ENCODE data around the gene SPOP.

SPOP gene

GRCh38 chr17:49588726-49589576 lies 88.9 kb downstream of the SPOP start:
- DNase-seq (ENCODE audit: low read depth in 2 of 2, low spot score in 1 of 2) = no peak

- no peak for DNase-seq (ENCODE audit: low read depth in 2 of 2, low spot score in 1 of 2)
Observed at GRCh38 chr17:49588312-49588711, 89.6 kb downstream of the SPOP start.

GRCh38 chr17:49587366-49588073 lies 90.4 kb downstream of the SPOP start:
- DNase-seq (ENCODE audit: low read depth in 2 of 2, low spot score in 1 of 2) = no peak

GRCh38 chr17:49585422-49586027 lies 92.4 kb downstream of the SPOP start:
- no peak for DNase-seq (ENCODE audit: low read depth in 2 of 2, low spot score in 1 of 2)

GRCh38 chr17:49583889-49584288 lies 94.0 kb downstream of the SPOP start:
- no peak for DNase-seq (ENCODE audit: low read depth in 2 of 2, low spot score in 1 of 2)

GRCh38 chr17:49583226-49583625 lies 94.7 kb downstream of the SPOP start:
- DNase-seq (ENCODE audit: low read depth in 2 of 2, low spot score in 1 of 2) = no peak

GRCh38 chr17:49582789-49583188 lies 95.1 kb downstream of the SPOP start:
- DNase-seq (ENCODE audit: low read depth in 2 of 2, low spot score in 1 of 2) = no peak

GRCh38 chr17:49582055-49582722 lies 95.7 kb downstream of the SPOP start:
- DNase-seq (ENCODE audit: low read depth in 2 of 2, low spot score in 1 of 2) = no peak

GRCh38 chr17:49581648-49581998 lies 96.3 kb downstream of the SPOP start:
- no peak for DNase-seq (ENCODE audit: low read depth in 2 of 2, low spot score in 1 of 2)

GRCh38 chr17:49580981-49581647 lies 96.8 kb downstream of the SPOP start:
- no peak for DNase-seq (ENCODE audit: low read depth in 2 of 2, low spot score in 1 of 2)

- no peak for DNase-seq (ENCODE audit: low read depth in 2 of 2, low spot score in 1 of 2)
Observed at GRCh38 chr17:49580055-49580721, 97.7 kb downstream of the SPOP start.

- no peak for DNase-seq (ENCODE audit: low read depth in 2 of 2, low spot score in 1 of 2)
Observed at GRCh38 chr17:49579522-49579921, 98.4 kb downstream of the SPOP start.

GRCh38 chr17:49578952-49579500 lies 98.9 kb downstream of the SPOP start:
- no peak for DNase-seq (ENCODE audit: low read depth in 2 of 2, low spot score in 1 of 2)

GRCh38 chr17:49578414-49578813 lies 99.5 kb downstream of the SPOP start:
- no peak for DNase-seq (ENCODE audit: low read depth in 2 of 2, low spot score in 1 of 2)

GRCh38 chr17:49577963-49578362 lies 99.9 kb downstream of the SPOP start:
- no peak for DNase-seq (ENCODE audit: low read depth in 2 of 2, low spot score in 1 of 2)

- no peak for DNase-seq (ENCODE audit: low read depth in 2 of 2, low spot score in 1 of 2)
Observed at GRCh38 chr17:49577650-49577934, 100.3 kb downstream of the SPOP start.

- DNase-seq (ENCODE audit: low read depth in 2 of 2, low spot score in 1 of 2) = no peak
Observed at GRCh38 chr17:49576917-49577649, 100.8 kb downstream of the SPOP start.

- no peak for DNase-seq (ENCODE audit: low read depth in 2 of 2, low spot score in 1 of 2)
Observed at GRCh38 chr17:49576088-49576916, 101.6 kb downstream of the SPOP start.

- DNase-seq (ENCODE audit: low read depth in 2 of 2, low spot score in 1 of 2) = peak in 1 of 2 donors; percentile 23
Observed at GRCh38 chr17:49575679-49576087, 102.2 kb downstream of the SPOP start, which contains the start of gene NXPH3. Gene NXPH3, plus strand, starts transcription at chr17:49575871. Its CDS starts 349 bp downstream, at chr17:49576220.

Measured in stimulated activated CD8-positive, alpha-beta memory T cell treated with anti-CD3 and anti-CD28 coated beads, Interleukin-4, amount 100 ng/mL, for 1 hour (primary cell).